ENCODE measurements around the gene LCAT.
"Not testable (repeated sequence)": the region's sequence is repeated elsewhere in the genome, so short reads cannot be mapped to it uniquely, and the experiment has no call there.

DNA sequence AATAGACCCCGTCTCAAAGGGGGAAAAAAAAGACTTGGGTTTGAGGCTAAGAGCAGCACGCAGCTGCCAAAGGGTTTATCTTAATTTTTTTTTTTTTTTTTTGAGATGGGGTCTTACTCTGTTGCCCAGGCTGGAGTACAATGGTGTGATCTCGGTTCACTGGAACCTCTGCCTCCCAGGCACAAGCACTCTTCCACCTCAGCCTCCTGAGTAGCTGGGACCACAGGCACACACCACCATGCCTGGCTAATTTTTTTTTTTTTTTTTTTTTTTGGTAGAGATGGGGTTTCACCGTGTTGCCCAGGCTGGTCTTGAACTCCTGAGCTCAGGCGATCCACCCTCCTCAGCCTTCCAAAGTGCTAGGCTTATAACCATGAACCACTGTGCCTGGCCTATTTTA is 6.2 kb downstream of the LCAT start:
- TF ChIP-seq SUZ12 (IDR thresholded peaks at IDR 0.05; ENCODE audit: extremely low read depth, insufficient read depth, insufficient read length); YY1 (IDR thresholded peaks at IDR 0.05; ENCODE audit: insufficient read depth, insufficient read length): not testable (repeated sequence)
